HEK293 (cell line): ENCODE data around the gene FAM228B.

Experiments
- CTCF ChIA-PET: fragments of 350-600 bp; formaldehyde crosslinking; extraction: SDS; loops from one replicate; lab custom pipeline; 2021; ENCODE audit warnings: antibody characterized with exemption; lab: Yijun Ruan, JAX
- POLR2A ChIA-PET: fragments of 300-600 bp; formaldehyde crosslinking; extraction: SDS; loops from one replicate; lab custom pipeline; 2020; ENCODE audit warnings: antibody characterized with exemption, inconsistent platforms; lab: Yijun Ruan, JAX
- H3K27ac ChIP-seq: fragments of 200-500 bp; sonication (Bioruptor generic); 2 replicates; pipeline ENCODE4 v1.5.1; 2014; ENCODE audit warnings: low read depth, low read length, control low read depth, inconsistent platforms; ENCODE audit errors: extremely low read depth
- H3K36me3 ChIP-seq, 2 experiments: fragments of 200-500 bp in 1 of 2; sonication (Bioruptor generic) in 1 of 2; 1 replicate in 1 of 2; 2 replicates in 1 of 2; pipeline ENCODE4 v1.5.1; 2014 to 2017; ENCODE audit warnings: inconsistent platforms in 2 of 2, low read length in 2 of 2; ENCODE audit not compliant: control insufficient read depth in 2 of 2, insufficient read depth in 1 of 2
- H3K4me1 ChIP-seq: fragments of 200-500 bp; sonication (Bioruptor generic); 2 replicates; pipeline ENCODE4 v1.5.1; 2014; ENCODE audit warnings: mild to moderate bottlenecking, low read length, inconsistent platforms; ENCODE audit not compliant: control insufficient read depth, insufficient read depth
- H3K4me3 ChIP-seq: 2 replicates; pipeline ENCODE4 v1.5.1; 2011; ENCODE audit warnings: low read depth, mild to moderate bottlenecking, control low read depth, low read length, moderate library complexity
- H3K9me3 ChIP-seq: fragments of 200-500 bp; sonication (Bioruptor generic); 2 replicates; pipeline ENCODE4 v1.5.1; 2014; ENCODE audit warnings: low read depth, low read length, inconsistent platforms; ENCODE audit not compliant: control insufficient read depth, insufficient read depth
- SCRT2 ChIP-seq: fragments of 450-650 bp; formaldehyde crosslinking; IDR thresholded peaks from 2 replicates; pipeline ENCODE4 v1.5.1; 2016; ENCODE audit warnings: missing biosample characterization, missing genetic modification characterization
- ZBTB8A ChIP-seq: fragments of 450-650 bp; formaldehyde crosslinking; IDR thresholded peaks from 2 replicates; pipeline ENCODE4 v1.5.1; 2016; ENCODE audit warnings: missing biosample characterization, missing genetic modification characterization
- ZNF114 ChIP-seq: fragments of 450-650 bp; formaldehyde crosslinking; IDR thresholded peaks from 2 replicates; pipeline ENCODE4 v1.5.0; 2017; ENCODE audit warnings: missing biosample characterization, missing genetic modification characterization
- ZNF214 ChIP-seq: fragments of 450-650 bp; formaldehyde crosslinking; IDR thresholded peaks from 2 replicates; pipeline ENCODE4 v1.5.1; 2017; ENCODE audit warnings: missing biosample characterization, mild to moderate bottlenecking, missing genetic modification characterization, borderline replicate concordance
- ZNF266 ChIP-seq: fragments of 450-650 bp; formaldehyde crosslinking; IDR thresholded peaks from 2 replicates; pipeline ENCODE4 v1.5.1; 2016; ENCODE audit warnings: missing biosample characterization, missing genetic modification characterization, low read depth
- ZNF311 ChIP-seq: fragments of 450-650 bp; formaldehyde crosslinking; IDR thresholded peaks from 2 replicates; pipeline ENCODE4 v1.5.1; 2017; ENCODE audit warnings: missing biosample characterization, missing genetic modification characterization, borderline replicate concordance
- ZNF416 ChIP-seq: fragments of 450-650 bp; formaldehyde crosslinking; IDR thresholded peaks from 2 replicates; pipeline ENCODE4 v1.5.1; 2016; ENCODE audit warnings: missing biosample characterization, missing genetic modification characterization
- ZNF549 ChIP-seq: fragments of 450-650 bp; IDR thresholded peaks from 2 replicates; pipeline ENCODE4 v1.5.1; 2018; ENCODE audit warnings: missing biosample characterization, missing genetic modification characterization, mild to moderate bottlenecking, inconsistent platforms, moderate library complexity
- ZNF560 ChIP-seq: fragments of 450-650 bp; formaldehyde crosslinking; IDR thresholded peaks from 2 replicates; pipeline ENCODE4 v1.5.1; 2017; ENCODE audit warnings: missing biosample characterization, missing genetic modification characterization, borderline replicate concordance
- ZNF626 ChIP-seq: fragments of 450-650 bp; sonication (Bioruptor Pico); formaldehyde crosslinking; IDR thresholded peaks from 2 replicates; pipeline ENCODE4 v1.5.1; 2018; ENCODE audit warnings: missing biosample characterization, missing genetic modification characterization, inconsistent platforms
- ZNF701 ChIP-seq: fragments of 450-650 bp; formaldehyde crosslinking; IDR thresholded peaks from 2 replicates; pipeline ENCODE4 v1.5.1; 2016; ENCODE audit warnings: missing biosample characterization, missing genetic modification characterization
- ZNF792 ChIP-seq: fragments of 450-650 bp; formaldehyde crosslinking; IDR thresholded peaks from 2 replicates; pipeline ENCODE4 v1.5.1; 2016; ENCODE audit warnings: missing biosample characterization, missing genetic modification characterization
- TF ChIP-seq, protein P1 (sequence below): fragments of 450-650 bp; formaldehyde crosslinking; IDR thresholded peaks from 2 replicates; pipeline ENCODE4 v1.5.1; 2016; ENCODE audit warnings: missing biosample characterization, missing genetic modification characterization
- TF ChIP-seq, protein P2 (sequence below): fragments of 450-650 bp; formaldehyde crosslinking; IDR thresholded peaks from 2 replicates; pipeline ENCODE4 v1.5.1; 2016; ENCODE audit warnings: missing biosample characterization, missing genetic modification characterization
- TF ChIP-seq, protein P3 (sequence below): fragments of 450-650 bp; formaldehyde crosslinking; IDR thresholded peaks from 2 replicates; pipeline ENCODE4 v1.5.1; 2016; ENCODE audit warnings: missing biosample characterization, missing genetic modification characterization
- TF ChIP-seq, protein P4 (sequence below): fragments of 450-650 bp; formaldehyde crosslinking; IDR thresholded peaks from 2 replicates; pipeline ENCODE4 v1.5.1; 2016; ENCODE audit warnings: missing biosample characterization, missing genetic modification characterization

The FAM228B gene

DNA sequence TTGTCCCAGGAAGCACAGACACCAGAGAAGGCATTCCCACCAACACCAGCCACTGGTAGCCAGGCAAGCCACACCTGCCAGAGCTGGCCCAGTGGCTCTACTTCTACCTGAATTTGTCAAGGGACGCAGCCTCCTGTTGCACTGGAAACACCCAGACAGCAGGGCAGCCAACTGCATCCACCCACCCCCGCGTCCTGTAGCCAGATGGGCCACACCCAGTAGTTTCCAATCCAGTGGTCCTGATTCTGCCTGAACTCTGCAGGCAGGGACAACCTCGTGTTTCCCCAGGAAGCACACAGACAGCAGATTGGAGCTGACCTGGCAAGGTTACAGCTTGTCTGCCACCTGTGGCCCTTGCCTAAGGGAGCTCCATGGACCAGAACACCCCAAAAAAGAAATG lies 18.4 kb upstream of the FAM228B start:
- CTCF ChIA-PET: interaction anchor here (1.0 kb wide), 1 partner anchor 22 kb away, joined by 3 read pairs; no protein-coding TSS in a partner anchor
- H3K9me3 ChIP-seq: no peaks in the 10 kb centered on the region
- no peaks in the 10 kb centered on the region for H3K36me3 ChIP-seq
- TF ChIP-seq, protein P1, sequence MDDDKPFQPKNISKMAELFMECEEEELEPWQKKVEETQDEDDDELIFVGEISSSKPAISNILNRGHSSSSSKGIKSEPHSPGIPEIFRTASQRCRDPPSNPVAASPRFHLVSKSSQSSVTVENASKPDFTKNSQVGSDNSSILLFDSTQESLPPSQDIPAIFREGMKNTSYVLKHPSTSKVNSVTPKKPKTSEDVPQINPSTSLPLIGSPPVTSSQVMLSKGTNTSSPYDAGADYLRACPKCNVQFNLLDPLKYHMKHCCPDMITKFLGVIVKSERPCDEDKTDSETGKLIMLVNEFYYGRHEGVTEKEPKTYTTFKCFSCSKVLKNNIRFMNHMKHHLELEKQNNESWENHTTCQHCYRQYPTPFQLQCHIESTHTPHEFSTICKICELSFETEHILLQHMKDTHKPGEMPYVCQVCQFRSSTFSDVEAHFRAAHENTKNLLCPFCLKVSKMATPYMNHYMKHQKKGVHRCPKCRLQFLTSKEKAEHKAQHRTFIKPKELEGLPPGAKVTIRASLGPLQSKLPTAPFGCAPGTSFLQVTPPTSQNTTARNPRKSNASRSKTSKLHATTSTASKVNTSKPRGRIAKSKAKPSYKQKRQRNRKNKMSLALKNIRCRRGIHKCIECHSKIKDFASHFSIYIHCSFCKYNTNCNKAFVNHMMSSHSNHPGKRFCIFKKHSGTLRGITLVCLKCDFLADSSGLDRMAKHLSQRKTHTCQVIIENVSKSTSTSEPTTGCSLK (tag by site-specific recombination): no peak
- TF ChIP-seq, protein P2, sequence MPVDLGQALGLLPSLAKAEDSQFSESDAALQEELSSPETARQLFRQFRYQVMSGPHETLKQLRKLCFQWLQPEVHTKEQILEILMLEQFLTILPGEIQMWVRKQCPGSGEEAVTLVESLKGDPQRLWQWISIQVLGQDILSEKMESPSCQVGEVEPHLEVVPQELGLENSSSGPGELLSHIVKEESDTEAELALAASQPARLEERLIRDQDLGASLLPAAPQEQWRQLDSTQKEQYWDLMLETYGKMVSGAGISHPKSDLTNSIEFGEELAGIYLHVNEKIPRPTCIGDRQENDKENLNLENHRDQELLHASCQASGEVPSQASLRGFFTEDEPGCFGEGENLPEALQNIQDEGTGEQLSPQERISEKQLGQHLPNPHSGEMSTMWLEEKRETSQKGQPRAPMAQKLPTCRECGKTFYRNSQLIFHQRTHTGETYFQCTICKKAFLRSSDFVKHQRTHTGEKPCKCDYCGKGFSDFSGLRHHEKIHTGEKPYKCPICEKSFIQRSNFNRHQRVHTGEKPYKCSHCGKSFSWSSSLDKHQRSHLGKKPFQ (tag by site-specific recombination): no peak
- TF ChIP-seq SCRT2 (tag by site-specific recombination) (no peak; the same call in 1 of the 2 replicates), ZNF701 (no peak), ZNF114 (tag by site-specific recombination) (no peak), ZNF214 (tag by site-specific recombination) (no peak), ZNF792 (no peak), ZNF560 (tag by site-specific recombination) (no peak), ZNF549 (no peak), ZBTB8A (tag by site-specific recombination) (no peak), ZNF416 (tag by site-specific recombination) (no peak), ZNF626 (tag by site-specific recombination) (no peak), ZNF266 (no peak)
- TF ChIP-seq, protein P3, sequence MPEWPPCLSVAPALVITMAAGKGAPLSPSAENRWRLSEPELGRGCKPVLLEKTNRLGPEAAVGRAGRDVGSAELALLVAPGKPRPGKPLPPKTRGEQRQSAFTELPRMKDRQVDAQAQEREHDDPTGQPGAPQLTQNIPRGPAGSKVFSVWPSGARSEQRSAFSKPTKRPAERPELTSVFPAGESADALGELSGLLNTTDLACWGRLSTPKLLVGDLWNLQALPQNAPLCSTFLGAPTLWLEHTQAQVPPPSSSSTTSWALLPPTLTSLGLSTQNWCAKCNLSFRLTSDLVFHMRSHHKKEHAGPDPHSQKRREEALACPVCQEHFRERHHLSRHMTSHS (tag by site-specific recombination): no peak
- TF ChIP-seq, protein P4, sequence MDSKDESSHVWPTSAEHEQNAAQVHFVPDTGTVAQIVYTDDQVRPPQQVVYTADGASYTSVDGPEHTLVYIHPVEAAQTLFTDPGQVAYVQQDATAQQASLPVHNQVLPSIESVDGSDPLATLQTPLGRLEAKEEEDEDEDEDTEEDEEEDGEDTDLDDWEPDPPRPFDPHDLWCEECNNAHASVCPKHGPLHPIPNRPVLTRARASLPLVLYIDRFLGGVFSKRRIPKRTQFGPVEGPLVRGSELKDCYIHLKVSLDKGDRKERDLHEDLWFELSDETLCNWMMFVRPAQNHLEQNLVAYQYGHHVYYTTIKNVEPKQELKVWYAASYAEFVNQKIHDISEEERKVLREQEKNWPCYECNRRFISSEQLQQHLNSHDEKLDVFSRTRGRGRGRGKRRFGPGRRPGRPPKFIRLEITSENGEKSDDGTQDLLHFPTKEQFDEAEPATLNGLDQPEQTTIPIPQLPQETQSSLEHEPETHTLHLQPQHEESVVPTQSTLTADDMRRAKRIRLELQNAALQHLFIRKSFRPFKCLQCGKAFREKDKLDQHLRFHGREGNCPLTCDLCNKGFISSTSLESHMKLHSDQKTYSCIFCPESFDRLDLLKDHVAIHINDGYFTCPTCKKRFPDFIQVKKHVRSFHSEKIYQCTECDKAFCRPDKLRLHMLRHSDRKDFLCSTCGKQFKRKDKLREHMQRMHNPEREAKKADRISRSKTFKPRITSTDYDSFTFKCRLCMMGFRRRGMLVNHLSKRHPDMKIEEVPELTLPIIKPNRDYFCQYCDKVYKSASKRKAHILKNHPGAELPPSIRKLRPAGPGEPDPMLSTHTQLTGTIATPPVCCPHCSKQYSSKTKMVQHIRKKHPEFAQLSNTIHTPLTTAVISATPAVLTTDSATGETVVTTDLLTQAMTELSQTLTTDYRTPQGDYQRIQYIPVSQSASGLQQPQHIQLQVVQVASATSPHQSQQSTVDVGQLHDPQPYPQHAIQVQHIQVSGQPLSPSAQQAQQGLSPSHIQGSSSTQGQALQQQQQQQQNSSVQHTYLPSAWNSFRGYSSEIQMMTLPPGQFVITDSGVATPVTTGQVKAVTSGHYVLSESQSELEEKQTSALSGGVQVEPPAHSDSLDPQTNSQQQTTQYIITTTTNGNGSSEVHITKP (tag by site-specific recombination): no peak
- TF ChIP-seq, all 188 proteins: peak for 0
- POLR2A ChIA-PET: no interaction called here
- H3K4me1 ChIP-seq: no peaks in the 10 kb centered on the region
- H3K27ac ChIP-seq: no peak overlapping the region
- no peak overlapping the region for H3K4me3 ChIP-seq

DNA sequence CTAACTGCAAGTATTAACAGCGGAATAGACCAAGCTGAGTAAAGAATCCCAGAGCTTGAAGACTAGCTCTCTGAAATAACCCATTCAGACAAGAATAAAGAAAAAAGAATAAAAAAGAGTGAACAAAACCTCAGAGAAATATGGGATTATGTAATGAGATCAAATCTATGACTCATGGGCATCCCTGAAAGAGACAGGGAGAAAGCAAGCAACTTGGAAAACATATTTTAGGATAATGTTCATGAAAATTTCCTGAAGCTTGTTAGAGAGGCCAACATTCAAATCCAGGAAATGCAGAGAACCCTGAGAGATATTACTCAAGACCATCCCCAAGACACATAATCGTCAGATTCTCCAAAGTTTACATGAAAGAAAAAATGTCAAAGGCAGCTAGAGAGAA lies 17.5 kb upstream of the FAM228B start:
- Histone ChIP-seq H3K4me1 (no peaks in the 10 kb centered on the region), H3K36me3 (no peaks in the 10 kb centered on the region), H3K9me3 (no peaks in the 10 kb centered on the region), H3K27ac (no peak overlapping the region), H3K4me3 (no peak overlapping the region)
- TF ChIP-seq ZNF311 (tag by site-specific recombination): no peak
- POLR2A ChIA-PET: no interaction called here
- CTCF ChIA-PET: interaction anchor here (0.6 to 1.0 kb wide), 4 partner anchors 19 to 56 kb away, joined by 3 to 4 read pairs (median 3); no protein-coding TSS in a partner anchor
